Body of pancreas (tissue), 4 donors: Measurements from ENCODE around the gene SURF4. TPM values are rescaled to one million over a fixed set of nuclear protein-coding genes. Genes with fewer than 3 reads are reported as not detected.

Experiments
- ATAC-seq: fragments of 150-250 bp; one replicate; pipeline ENCODE4 v1.9.1; 2016
- DNase-seq, 4 donors: peaks; one replicate each; pipeline ENCODE4 v3.0.0-alpha.2; 2019
- H3K27ac ChIP-seq, 4 donors: fragments of 200-600 bp; sonication (generic); 1 replicate in 3 of 4; 2 replicates in 1 of 4; pipeline versions ENCODE4 v1.5.1 to v1.6.1; 2016 to 2019; ENCODE audit warnings: mild to moderate bottlenecking in 1 of 4, mixed read lengths in 1 of 4, moderate library complexity in 1 of 4
- H3K27me3 ChIP-seq, 2 donors: fragments of 200-600 bp; sonication (generic); one replicate each; pipeline ENCODE4 v1.6.0; 2016; ENCODE audit warnings: mild to moderate bottlenecking in 1 of 2
- H3K36me3 ChIP-seq, 2 donors: fragments of 200-600 bp; sonication (generic); replicated peaks in 1 of 2; 2 replicates each; pipeline ENCODE4 v1.5.1; 2016; ENCODE audit warnings: low read depth in 2 of 2; ENCODE audit not compliant: insufficient read depth in 1 of 2
- H3K4me1 ChIP-seq: fragments of 200-600 bp; sonication (generic); one replicate; pipeline ENCODE4 v1.6.0; 2016
- H3K4me3 ChIP-seq, 2 donors: fragments of 200-600 bp; sonication (generic); 1 replicate in 1 of 2; 2 replicates in 1 of 2; pipeline ENCODE4 v1.5.1; 2016 to 2019
- H3K9me3 ChIP-seq, 3 donors: fragments of 200-600 bp; sonication (generic); 1 replicate in 2 of 3; 2 replicates in 1 of 3; pipeline ENCODE4 v1.5.1; 2016
- POLR2A ChIP-seq, 3 donors: fragments of 450-650 bp; IDR thresholded peaks; one replicate each; pipeline ENCODE4 v1.6.1; 2016; ENCODE audit warnings: antibody characterized with exemption in 3 of 3, mild to moderate bottlenecking in 2 of 3
- WGBS, 2 donors: methylation state at CpG; one replicate each; pipeline ENCODE4 v1.1.5; 2017; 5-methylcytosine and 5-hydroxymethylcytosine counted together
- intact Hi-C: fragments of 100-400 bp; cut with DNase I; formaldehyde crosslinking; loops from one replicate; pipeline ENCODE4 v1.15.1; 2023
- total RNA-seq, 2 donors: library from RNA; depleted of rRNA; stranded (reverse); fragments of >200 nt; gene quantifications; one replicate each; pipeline ENCODE4 v1.1.0, GENCODE V29; 2016
- TF ChIP-seq, protein P1 (sequence below), 7 experiments: fragments of 450-650 bp in 4 of 7; fragments of 200-600 bp in 3 of 7; sonication (generic) in 3 of 7; IDR thresholded peaks; one replicate each; pipeline ENCODE4 v1.5.1; 2016 to 2019; ENCODE audit warnings: antibody characterized with exemption in 7 of 7

Gene SURF4
- total RNA-seq, 2 donors from 2014 or later, result 93.9 to 109 TPM

DNA sequence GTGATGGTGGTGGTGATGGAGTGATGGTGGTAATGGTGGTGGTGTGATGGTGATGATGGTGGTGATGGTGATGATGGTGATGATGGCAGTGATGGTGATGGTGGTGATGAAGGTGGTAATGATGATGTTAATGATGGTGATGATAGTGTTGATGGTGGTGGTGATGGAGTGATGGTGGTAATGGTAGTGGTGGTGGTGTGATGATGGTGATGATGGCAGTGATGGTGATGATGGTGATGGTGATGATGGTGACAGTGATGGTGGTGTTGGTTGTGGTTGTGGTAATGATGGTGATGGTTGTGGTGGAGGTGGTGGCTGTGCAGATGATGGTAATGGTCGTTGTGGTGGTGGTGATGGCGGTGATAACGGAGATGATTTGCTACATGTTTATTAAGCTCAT, 7.6 kb upstream of the SURF4 start:
- Histone ChIP-seq H3K4me3 (no peak overlapping the region), H3K27me3 (no peaks in the 10 kb centered on the region), H3K4me1 (no peaks in the 10 kb centered on the region), H3K9me3 (no peaks in the 10 kb centered on the region), H3K36me3 (no peaks in the 10 kb centered on the region), H3K27ac (no peak overlapping the region)
- 91 to 95% methylated on average over 3 of the region's 3 CpGs for WGBS, 2 donors
- ATAC-seq (no peak), DNase-seq (no peak)
- TF ChIP-seq, protein P1, sequence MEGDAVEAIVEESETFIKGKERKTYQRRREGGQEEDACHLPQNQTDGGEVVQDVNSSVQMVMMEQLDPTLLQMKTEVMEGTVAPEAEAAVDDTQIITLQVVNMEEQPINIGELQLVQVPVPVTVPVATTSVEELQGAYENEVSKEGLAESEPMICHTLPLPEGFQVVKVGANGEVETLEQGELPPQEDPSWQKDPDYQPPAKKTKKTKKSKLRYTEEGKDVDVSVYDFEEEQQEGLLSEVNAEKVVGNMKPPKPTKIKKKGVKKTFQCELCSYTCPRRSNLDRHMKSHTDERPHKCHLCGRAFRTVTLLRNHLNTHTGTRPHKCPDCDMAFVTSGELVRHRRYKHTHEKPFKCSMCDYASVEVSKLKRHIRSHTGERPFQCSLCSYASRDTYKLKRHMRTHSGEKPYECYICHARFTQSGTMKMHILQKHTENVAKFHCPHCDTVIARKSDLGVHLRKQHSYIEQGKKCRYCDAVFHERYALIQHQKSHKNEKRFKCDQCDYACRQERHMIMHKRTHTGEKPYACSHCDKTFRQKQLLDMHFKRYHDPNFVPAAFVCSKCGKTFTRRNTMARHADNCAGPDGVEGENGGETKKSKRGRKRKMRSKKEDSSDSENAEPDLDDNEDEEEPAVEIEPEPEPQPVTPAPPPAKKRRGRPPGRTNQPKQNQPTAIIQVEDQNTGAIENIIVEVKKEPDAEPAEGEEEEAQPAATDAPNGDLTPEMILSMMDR (IDR thresholded peaks at IDR 0.05), result no peak
- no peak for TF ChIP-seq POLR2A (IDR thresholded peaks at IDR 0.05)
- intact Hi-C loops, result no loop called here

DNA sequence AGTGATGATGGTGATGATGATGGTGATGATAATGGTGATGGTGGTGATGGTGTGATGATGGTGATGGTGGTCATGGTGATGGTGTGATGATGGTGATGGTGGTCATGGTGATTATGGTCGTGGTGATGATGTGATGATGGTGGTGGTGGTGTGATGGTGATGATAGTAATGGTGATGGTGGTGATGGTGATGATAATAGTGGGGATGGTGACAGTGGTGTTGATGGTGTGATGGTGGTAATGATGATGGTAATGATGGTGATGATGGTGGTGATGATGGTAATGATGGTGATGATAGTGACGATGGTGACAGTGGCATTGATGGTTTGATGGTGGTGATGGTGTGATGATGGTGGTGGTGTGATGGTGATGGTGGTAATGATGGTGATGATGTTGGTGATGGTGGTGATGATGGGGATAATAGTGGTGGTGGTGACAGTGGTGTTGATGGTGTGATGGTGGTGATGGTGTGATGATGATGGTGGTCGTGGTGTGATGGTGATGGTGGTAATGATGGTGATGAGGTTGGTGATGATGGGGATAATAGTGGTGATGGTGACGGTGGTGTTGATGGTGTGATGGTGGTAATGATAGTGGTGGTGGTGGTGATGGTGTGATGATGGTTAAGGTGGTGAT, 6.8 kb upstream of the SURF4 start:
- H3K4me1 ChIP-seq, result no peaks in the 10 kb centered on the region
- no peaks in the 10 kb centered on the region for H3K36me3 ChIP-seq
- H3K27me3 ChIP-seq, result no peaks in the 10 kb centered on the region
- intact Hi-C loops, result no loop called here
- DNase-seq (no peak), ATAC-seq (no peak)
- H3K9me3 ChIP-seq, result no peaks in the 10 kb centered on the region
- WGBS, 2 donors, result 79 to 90% methylated on average over 4 of the region's 4 CpGs
- H3K4me3 ChIP-seq, result no peak overlapping the region
- no peak for TF ChIP-seq POLR2A (IDR thresholded peaks at IDR 0.05)
- TF ChIP-seq, protein P1 (IDR thresholded peaks at IDR 0.05), result no peak
- H3K27ac ChIP-seq, result no peak overlapping the region

DNA sequence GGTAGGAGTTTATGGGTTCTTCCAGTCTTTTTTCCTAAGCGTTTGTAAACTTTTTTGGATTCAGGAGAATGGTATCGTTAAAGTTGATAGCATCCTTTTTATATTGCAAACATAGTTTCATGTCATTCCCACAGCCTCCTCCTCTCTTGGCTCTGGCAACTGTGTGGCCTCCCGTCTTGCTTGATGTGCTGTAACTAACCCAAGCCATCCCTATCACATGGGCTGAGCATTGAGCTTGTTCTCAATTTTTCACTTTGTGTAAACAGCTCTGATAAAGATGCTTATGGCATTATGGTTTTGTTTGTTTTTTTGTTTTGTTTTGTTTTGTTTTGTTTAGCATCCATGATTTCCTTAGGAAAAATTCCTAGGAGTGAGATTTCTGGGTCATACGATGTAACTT, 4.9 kb upstream of the SURF4 start:
- no peaks in the 10 kb centered on the region for H3K36me3 ChIP-seq
- no peak overlapping the region for H3K27ac ChIP-seq
- ATAC-seq (no peak), DNase-seq (no peak)
- no peaks in the 10 kb centered on the region for H3K9me3 ChIP-seq
- 89 to 91% methylated on average over 4 of the region's 4 CpGs for WGBS, 2 donors
- peaks cover 10% of the 10 kb centered on the region for H3K4me1 ChIP-seq
- intact Hi-C loops, result no loop called here
- H3K27me3 ChIP-seq, result no peaks in the 10 kb centered on the region
- TF ChIP-seq, protein P1 (IDR thresholded peaks at IDR 0.05), result no peak
- TF ChIP-seq POLR2A (IDR thresholded peaks at IDR 0.05), result no peak
- H3K4me3 ChIP-seq, result no peak overlapping the region

DNA sequence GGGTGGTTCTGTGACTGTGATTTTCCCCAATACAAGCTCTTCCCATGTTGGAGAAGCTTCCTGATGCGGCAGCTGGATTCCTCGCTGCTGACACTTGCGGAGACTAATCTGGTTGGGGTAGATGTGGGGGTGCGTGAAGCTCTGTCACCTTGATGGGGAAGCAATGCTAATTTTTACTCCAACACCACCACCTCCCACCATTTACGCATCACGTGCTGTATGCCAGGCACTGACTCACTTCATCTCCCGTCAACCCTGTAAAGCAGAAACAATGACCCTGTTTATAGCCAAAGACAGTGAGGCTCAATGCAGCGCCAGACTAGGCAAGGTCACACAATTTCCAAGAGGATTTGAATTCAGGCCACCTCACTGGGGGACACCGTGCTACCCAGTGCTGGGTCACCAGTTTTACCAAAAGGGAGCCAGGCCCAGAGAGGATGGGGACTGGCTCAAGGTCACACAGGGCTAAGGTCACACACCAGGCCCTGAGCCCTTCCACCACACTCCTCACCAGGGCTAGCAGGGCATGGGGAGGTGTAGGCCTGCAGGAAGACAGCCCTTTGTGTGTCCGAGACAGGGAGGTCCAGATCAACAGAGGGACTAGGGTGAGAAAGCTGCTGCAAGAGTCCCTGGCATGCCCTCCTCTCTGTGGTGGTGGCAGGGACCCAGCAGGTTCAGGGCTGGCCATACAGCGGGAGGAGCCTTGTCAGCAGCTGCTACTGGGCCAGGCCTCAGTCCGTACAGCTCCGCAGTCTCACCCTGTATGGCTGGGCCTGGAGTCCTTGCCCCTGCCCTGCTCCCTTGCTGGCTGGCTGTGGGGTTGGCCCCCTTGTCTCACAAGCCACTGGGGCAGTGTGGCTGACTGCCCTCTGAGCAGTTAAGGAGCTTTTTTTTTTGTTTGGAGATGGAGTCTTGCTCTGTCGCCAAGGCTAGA, 3.6 kb upstream of the SURF4 start:
- no peaks in the 10 kb centered on the region for H3K36me3 ChIP-seq
- DNase-seq, result no peak
- peaks cover 14% of the 10 kb centered on the region for H3K4me1 ChIP-seq
- no peaks in the 10 kb centered on the region for H3K9me3 ChIP-seq
- 91 to 96% methylated on average over 8 to 14 of the region's 14 CpGs for WGBS, 2 donors
- TF ChIP-seq POLR2A (IDR thresholded peaks at IDR 0.05), result no peak
- TF ChIP-seq, protein P1 (IDR thresholded peaks at IDR 0.05), result no peak
- H3K27me3 ChIP-seq, result no peaks in the 10 kb centered on the region
- intact Hi-C loops, result no loop called here
- no peak overlapping the region for H3K27ac ChIP-seq
- no peak for ATAC-seq
- H3K4me3 ChIP-seq, result no peak overlapping the region
